ENCODE measurements around the gene LPIN1. TPM values are rescaled to one million over a fixed set of nuclear protein-coding genes. Genes with fewer than 3 reads are reported as not detected.
"Not testable (repeated sequence)": the region's sequence is repeated elsewhere in the genome, so short reads cannot be mapped to it uniquely, and the experiment has no call there.

LPIN1 gene
- total RNA-seq, 4 donors from 2014 or later = 55.2 to 77.0 (median 72.8) TPM

GRCh38 chr2:11812466-11813248, 66.2 kb downstream of the LPIN1 start:
- Histone ChIP-seq H3K36me3 (peaks cover 30 to 91% (median 65%) of the 10 kb centered on the region in 4 donors), H3K4me3 (no peak overlapping the region), H3K4me1 (peaks cover 0 to 12% (median 3%) of the 10 kb centered on the region in 4 donors), H3K27me3 (no peaks in the 10 kb centered on the region), H3K27ac (replicated peaks in 1 of 4) (no peak overlapping the region), H3K9me3 (no peaks in the 10 kb centered on the region)
- TF ChIP-seq EP300 (IDR thresholded peaks at IDR 0.05) (no peak), POLR2AphosphoS5 (IDR thresholded peaks at IDR 0.05) (no peak), CTCF (IDR thresholded peaks at IDR 0.05) (no peak), POLR2A (IDR thresholded peaks at IDR 0.05; ENCODE audit: low read depth) (no peak)
- 95% methylated on average over 24 of the region's 25 CpGs for WGBS
- no peak for DNase-seq (ENCODE audit: extremely low spot score)
- intact Hi-C loops (cut with DNase I) = no loop called here

GRCh38 chr2:11813345-11813744, 66.9 kb downstream of the LPIN1 start:
- H3K27me3 ChIP-seq; H3K4me3 ChIP-seq; DNase-seq (ENCODE audit: extremely low spot score); intact Hi-C loops (cut with DNase I); H3K9me3 ChIP-seq; H3K27ac ChIP-seq (replicated peaks in 1 of 4): not testable (repeated sequence)
- H3K36me3 ChIP-seq = peaks cover 30 to 84% (median 58%) of the 10 kb centered on the region in 4 donors
- WGBS = 95% methylated on average over 10 of the region's 10 CpGs
- H3K4me1 ChIP-seq = peaks cover 0 to 12% (median 3%) of the 10 kb centered on the region in 4 donors

GRCh38 chr2:11813951-11814350, 67.5 kb downstream of the LPIN1 start:
- Histone ChIP-seq H3K4me3 (no peak overlapping the region), H3K36me3 (peaks cover 31 to 82% (median 58%) of the 10 kb centered on the region in 4 donors), H3K4me1 (peaks cover 0 to 12% (median 3%) of the 10 kb centered on the region in 4 donors), H3K27me3 (no peaks in the 10 kb centered on the region), H3K9me3 (no peaks in the 10 kb centered on the region), H3K27ac (replicated peaks in 1 of 4) (no peak overlapping the region)
- WGBS = 87% methylated on average over 7 of the region's 7 CpGs
- TF ChIP-seq CTCF (IDR thresholded peaks at IDR 0.05) (no peak), POLR2A (IDR thresholded peaks at IDR 0.05; ENCODE audit: low read depth) (no peak), POLR2AphosphoS5 (IDR thresholded peaks at IDR 0.05) (no peak), EP300 (IDR thresholded peaks at IDR 0.05) (no peak)
- intact Hi-C loops (cut with DNase I) = no loop called here
- DNase-seq (ENCODE audit: extremely low spot score) = no peak

GRCh38 chr2:11814979-11815510, 68.6 kb downstream of the LPIN1 start:
- intact Hi-C loops (cut with DNase I) = no loop called here
- WGBS = 97% methylated on average over 13 of the region's 13 CpGs
- Histone ChIP-seq H3K4me3 (no peak overlapping the region), H3K27ac (replicated peaks in 1 of 4) (no peak overlapping the region), H3K9me3 (no peaks in the 10 kb centered on the region), H3K27me3 (no peaks in the 10 kb centered on the region), H3K36me3 (peaks cover 41 to 82% (median 66%) of the 10 kb centered on the region in 4 donors), H3K4me1 (peaks cover 0 to 10% (median 3%) of the 10 kb centered on the region in 4 donors)
- TF ChIP-seq POLR2AphosphoS5 (IDR thresholded peaks at IDR 0.05) = no peak
- no peak for TF ChIP-seq EP300 (IDR thresholded peaks at IDR 0.05)
- TF ChIP-seq CTCF (IDR thresholded peaks at IDR 0.05) = no peak
- no peak for TF ChIP-seq POLR2A (IDR thresholded peaks at IDR 0.05; ENCODE audit: low read depth)
- no peak for DNase-seq (ENCODE audit: extremely low spot score)

- H3K4me3 ChIP-seq; intact Hi-C loops (cut with DNase I); H3K27ac ChIP-seq (replicated peaks in 1 of 4); DNase-seq (ENCODE audit: extremely low spot score); H3K4me1 ChIP-seq; H3K27me3 ChIP-seq; H3K9me3 ChIP-seq: not testable (repeated sequence)
- H3K36me3 ChIP-seq = peaks cover 41 to 86% (median 78%) of the 10 kb centered on the region in 4 donors
- 100% methylated on average over 3 of the region's 3 CpGs for WGBS
Observed at GRCh38 chr2:11816935-11817334, 70.5 kb downstream of the LPIN1 start.

Measured in esophagus muscularis mucosa (tissue), 4 donors.